ENCODE results near the gene ACOXL.

- TF ChIP-seq CTCF (IDR thresholded peaks at IDR 0.05) (no peak), POLR2A (IDR thresholded peaks at IDR 0.05) (no peak)
Observed at GRCh38 chr2:111015283-111015995, 283.1 kb downstream of the ACOXL start.

Data from right lobe of liver (tissue), 4 donors.